ENCODE results near the gene PARL.
A peak's percentile ranks its signal among the peaks of the same experiment; 100 is the strongest.

The PARL gene

DNA sequence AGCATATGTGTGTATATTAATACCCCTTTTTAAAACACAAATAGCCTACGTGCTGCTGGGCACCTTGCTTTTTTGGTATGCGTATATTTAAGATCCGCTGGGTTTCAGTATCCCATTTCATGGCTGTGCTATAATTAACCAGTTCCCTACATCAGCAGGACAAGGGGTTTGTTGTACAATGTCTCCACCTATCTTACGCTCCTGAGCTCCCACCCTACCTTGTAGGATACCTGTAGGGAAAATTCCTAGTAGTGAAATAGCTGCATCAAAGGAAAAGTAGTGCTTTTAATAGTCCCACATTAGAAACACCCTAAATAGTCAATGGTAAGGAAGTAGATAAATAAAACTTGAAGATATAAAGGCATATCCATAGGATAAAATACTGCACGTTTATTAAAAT is 60.7 kb downstream of the PARL start:
- Histone ChIP-seq H3K9ac (ENCODE audit: low read depth, low read length) (no peak overlapping the region), H3K36me3 (ENCODE audit: control insufficient read depth, insufficient read depth, low read length) (peaks cover 3% of the 10 kb centered on the region), H3K4me3 (ENCODE audit: low read depth, low read length) (peak overlapping the region; percentile 68), H3K9me3 (ENCODE audit: control insufficient read depth, insufficient read depth, low read length) (no peaks in the 10 kb centered on the region), H3K27me3 (ENCODE audit: control insufficient read depth, insufficient read depth, low read length) (peaks cover 9% of the 10 kb centered on the region), H3K4me1 (ENCODE audit: control insufficient read depth, insufficient read depth, low read length) (peaks cover 3% of the 10 kb centered on the region)

GRCh38 chr3:183822631-183823030 is 62.0 kb downstream of the PARL start:
- no peaks in the 10 kb centered on the region for H3K9me3 ChIP-seq (ENCODE audit: control insufficient read depth, insufficient read depth, low read length)
- peaks cover 3% of the 10 kb centered on the region for H3K4me1 ChIP-seq (ENCODE audit: control insufficient read depth, insufficient read depth, low read length)
- H3K4me3 ChIP-seq (ENCODE audit: low read depth, low read length), result no peak overlapping the region
- peaks cover 3% of the 10 kb centered on the region for H3K36me3 ChIP-seq (ENCODE audit: control insufficient read depth, insufficient read depth, low read length)
- H3K27me3 ChIP-seq (ENCODE audit: control insufficient read depth, insufficient read depth, low read length), result peaks cover 9% of the 10 kb centered on the region
- H3K9ac ChIP-seq (ENCODE audit: low read depth, low read length), result no peak overlapping the region

- H3K9me3 ChIP-seq (ENCODE audit: control insufficient read depth, insufficient read depth, low read length), result no peaks in the 10 kb centered on the region
- peaks cover 9% of the 10 kb centered on the region for H3K27me3 ChIP-seq (ENCODE audit: control insufficient read depth, insufficient read depth, low read length)
- H3K4me1 ChIP-seq (ENCODE audit: control insufficient read depth, insufficient read depth, low read length), result no peaks in the 10 kb centered on the region
- no peak overlapping the region for H3K9ac ChIP-seq (ENCODE audit: low read depth, low read length)
- H3K4me3 ChIP-seq (ENCODE audit: low read depth, low read length), result no peak overlapping the region
- peaks cover 10% of the 10 kb centered on the region for H3K36me3 ChIP-seq (ENCODE audit: control insufficient read depth, insufficient read depth, low read length)
These were observed 64.8 kb downstream of the PARL start for GRCh38 chr3:183819831-183820230.

DNA sequence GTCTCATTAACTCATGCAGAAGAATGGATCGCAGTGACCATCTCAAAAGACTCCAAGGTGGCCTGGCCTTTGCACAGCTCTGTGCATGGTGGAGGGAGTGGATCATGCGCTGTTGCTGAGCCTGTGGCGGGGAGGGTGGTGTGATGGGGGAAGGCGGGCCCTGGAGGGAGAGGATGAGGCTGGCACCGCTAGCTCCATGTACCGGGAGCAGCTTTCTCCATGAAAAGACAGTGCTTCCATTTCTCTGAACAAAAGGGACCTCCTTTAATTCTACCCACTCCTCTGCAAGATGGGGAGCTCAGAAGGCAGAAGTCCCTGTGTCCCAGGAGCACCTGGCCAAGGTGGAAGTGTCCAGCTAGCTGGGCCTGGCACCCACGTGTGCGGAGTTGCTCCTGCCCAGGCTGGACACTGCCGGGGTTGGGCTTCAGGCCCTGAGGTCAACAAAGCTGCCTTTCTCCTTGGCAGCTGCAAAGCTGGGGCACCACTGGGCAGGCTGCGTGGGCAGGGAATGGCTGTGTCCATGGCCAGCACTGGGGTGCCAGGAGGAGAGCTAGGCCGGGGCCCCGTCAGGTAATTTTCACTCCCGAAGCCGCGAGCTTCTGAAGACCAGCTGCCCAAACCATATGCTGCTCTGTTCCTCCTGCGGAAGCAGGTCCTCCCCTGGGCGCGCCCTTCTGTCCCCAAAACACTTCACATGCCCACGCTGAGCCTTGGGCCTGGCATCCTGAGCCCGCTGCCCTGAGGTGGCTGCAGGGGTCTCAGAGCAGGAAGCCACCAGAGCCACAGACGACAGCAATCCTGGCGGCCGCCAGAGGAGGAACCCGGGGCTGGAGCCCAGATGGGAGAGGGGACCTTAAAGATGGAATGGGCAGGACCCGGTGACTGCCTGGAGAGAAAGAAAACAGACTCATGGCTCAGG is 65.7 kb downstream of the PARL start:
- Histone ChIP-seq H3K9me3 (ENCODE audit: control insufficient read depth, insufficient read depth, low read length) (no peaks in the 10 kb centered on the region), H3K4me3 (ENCODE audit: low read depth, low read length) (no peak overlapping the region), H3K4me1 (ENCODE audit: control insufficient read depth, insufficient read depth, low read length) (no peaks in the 10 kb centered on the region), H3K9ac (ENCODE audit: low read depth, low read length) (no peak overlapping the region), H3K27me3 (ENCODE audit: control insufficient read depth, insufficient read depth, low read length) (peaks cover 4% of the 10 kb centered on the region), H3K36me3 (ENCODE audit: control insufficient read depth, insufficient read depth, low read length) (peaks cover 10% of the 10 kb centered on the region)

- no peaks in the 10 kb centered on the region for H3K4me1 ChIP-seq (ENCODE audit: control insufficient read depth, insufficient read depth, low read length)
- no peaks in the 10 kb centered on the region for H3K27me3 ChIP-seq (ENCODE audit: control insufficient read depth, insufficient read depth, low read length)
- peaks cover 10% of the 10 kb centered on the region for H3K36me3 ChIP-seq (ENCODE audit: control insufficient read depth, insufficient read depth, low read length)
- H3K9me3 ChIP-seq (ENCODE audit: control insufficient read depth, insufficient read depth, low read length), result no peaks in the 10 kb centered on the region
- H3K9ac ChIP-seq (ENCODE audit: low read depth, low read length), result no peak overlapping the region
- H3K4me3 ChIP-seq (ENCODE audit: low read depth, low read length), result no peak overlapping the region
These were observed 66.5 kb downstream of the PARL start for GRCh38 chr3:183818041-183818620.

- Histone ChIP-seq H3K9me3 (ENCODE audit: control insufficient read depth, insufficient read depth, low read length) (no peaks in the 10 kb centered on the region), H3K27me3 (ENCODE audit: control insufficient read depth, insufficient read depth, low read length) (no peaks in the 10 kb centered on the region), H3K36me3 (ENCODE audit: control insufficient read depth, insufficient read depth, low read length) (peaks cover 10% of the 10 kb centered on the region)
These were observed 67.0 kb downstream of the PARL start for GRCh38 chr3:183817639-183818038.

GRCh38 chr3:183816681-183817510 is 67.8 kb downstream of the PARL start:
- Histone ChIP-seq H3K4me1 (ENCODE audit: control insufficient read depth, insufficient read depth, low read length) (no peaks in the 10 kb centered on the region), H3K9ac (ENCODE audit: low read depth, low read length) (no peak overlapping the region), H3K4me3 (ENCODE audit: low read depth, low read length) (no peak overlapping the region), H3K27me3 (ENCODE audit: control insufficient read depth, insufficient read depth, low read length) (no peaks in the 10 kb centered on the region), H3K36me3 (ENCODE audit: control insufficient read depth, insufficient read depth, low read length) (peaks cover 14% of the 10 kb centered on the region), H3K9me3 (ENCODE audit: control insufficient read depth, insufficient read depth, low read length) (no peaks in the 10 kb centered on the region)

More at GRCh38 chr3:183817639-183818038, 67.0 kb downstream of the PARL start:
- Histone ChIP-seq H3K9ac (ENCODE audit: low read depth, low read length) (no peak overlapping the region), H3K4me3 (ENCODE audit: low read depth, low read length) (no peak overlapping the region), H3K4me1 (ENCODE audit: control insufficient read depth, insufficient read depth, low read length) (no peaks in the 10 kb centered on the region)

DNA sequence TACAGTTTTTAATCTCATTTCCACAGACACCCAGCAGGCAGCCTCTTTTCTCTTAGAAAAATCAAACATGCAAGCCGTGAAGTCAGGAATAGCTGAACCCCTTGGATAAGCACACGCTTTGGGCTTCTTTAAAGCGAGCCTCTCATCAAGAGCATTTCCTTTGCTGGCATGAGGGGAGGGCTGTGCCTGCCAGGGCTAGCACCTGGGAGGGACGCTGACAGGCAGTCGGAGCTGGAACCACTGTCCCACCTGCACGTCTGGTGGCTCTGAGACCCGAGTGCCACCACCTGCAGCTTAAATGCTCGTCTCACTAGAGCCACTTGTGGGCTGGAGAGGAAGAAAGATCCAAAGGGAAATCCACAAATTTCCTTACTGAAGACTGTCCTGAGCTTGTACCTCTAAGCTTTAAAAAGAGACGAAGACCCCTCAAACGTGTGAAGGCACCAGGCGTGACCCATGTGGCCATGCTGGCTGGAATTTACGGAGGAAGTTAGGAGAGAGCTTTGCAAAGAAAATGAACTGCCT is 68.7 kb downstream of the PARL start:
- no peaks in the 10 kb centered on the region for H3K4me1 ChIP-seq (ENCODE audit: control insufficient read depth, insufficient read depth, low read length)
- no peaks in the 10 kb centered on the region for H3K9me3 ChIP-seq (ENCODE audit: control insufficient read depth, insufficient read depth, low read length)
- H3K27me3 ChIP-seq (ENCODE audit: control insufficient read depth, insufficient read depth, low read length), result no peaks in the 10 kb centered on the region
- H3K4me3 ChIP-seq (ENCODE audit: low read depth, low read length), result no peak overlapping the region
- peaks cover 22% of the 10 kb centered on the region for H3K36me3 ChIP-seq (ENCODE audit: control insufficient read depth, insufficient read depth, low read length)
- no peak overlapping the region for H3K9ac ChIP-seq (ENCODE audit: low read depth, low read length)

DNA sequence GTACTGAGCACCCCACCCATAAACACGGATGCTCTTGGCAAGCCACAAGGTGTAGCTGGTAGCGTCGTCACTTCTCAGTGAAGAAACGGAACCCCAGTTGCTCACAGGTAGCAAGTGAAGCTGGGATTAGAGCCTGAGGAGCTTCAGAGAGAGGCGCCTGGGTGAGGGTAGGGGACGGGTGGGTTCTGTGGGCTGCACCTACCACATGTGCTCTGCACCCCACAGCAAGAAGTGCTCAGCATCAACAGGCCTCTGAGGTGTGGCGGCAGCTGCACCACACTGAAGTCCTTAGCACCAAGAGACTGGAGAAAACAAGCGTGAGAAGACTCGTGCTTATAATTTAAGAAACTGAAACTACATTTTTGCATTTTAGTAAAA is 69.1 kb downstream of the PARL start:
- no peaks in the 10 kb centered on the region for H3K9me3 ChIP-seq (ENCODE audit: control insufficient read depth, insufficient read depth, low read length)
- H3K9ac ChIP-seq (ENCODE audit: low read depth, low read length), result no peak overlapping the region
- no peaks in the 10 kb centered on the region for H3K27me3 ChIP-seq (ENCODE audit: control insufficient read depth, insufficient read depth, low read length)
- no peak overlapping the region for H3K4me3 ChIP-seq (ENCODE audit: low read depth, low read length)
- H3K4me1 ChIP-seq (ENCODE audit: control insufficient read depth, insufficient read depth, low read length), result no peaks in the 10 kb centered on the region
- H3K36me3 ChIP-seq (ENCODE audit: control insufficient read depth, insufficient read depth, low read length), result peaks cover 26% of the 10 kb centered on the region

DNA sequence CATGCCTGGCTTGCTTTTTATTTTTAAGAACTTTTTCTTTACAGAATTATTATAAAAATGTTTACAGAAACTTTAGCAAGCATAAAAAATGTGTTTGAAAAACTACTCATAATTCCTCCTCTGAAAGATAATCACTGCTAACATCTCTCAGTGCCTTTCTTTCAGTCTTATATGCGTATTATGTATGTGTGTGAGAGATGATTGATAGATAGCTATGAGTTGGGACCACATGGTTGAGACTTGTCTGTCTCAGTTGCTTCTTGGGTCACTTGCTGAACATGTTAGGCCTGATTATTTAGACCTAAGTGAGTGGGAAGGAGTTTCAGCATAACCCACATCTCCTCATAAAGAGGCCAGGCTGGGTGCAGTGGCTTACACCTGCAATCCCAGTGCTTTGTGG is 70.4 kb downstream of the PARL start:
- Histone ChIP-seq H3K36me3 (ENCODE audit: control insufficient read depth, insufficient read depth, low read length) (peaks cover 38% of the 10 kb centered on the region), H3K9me3 (ENCODE audit: control insufficient read depth, insufficient read depth, low read length) (no peaks in the 10 kb centered on the region), H3K27me3 (ENCODE audit: control insufficient read depth, insufficient read depth, low read length) (no peaks in the 10 kb centered on the region), H3K4me3 (ENCODE audit: low read depth, low read length) (no peak overlapping the region), H3K4me1 (ENCODE audit: control insufficient read depth, insufficient read depth, low read length) (no peaks in the 10 kb centered on the region), H3K9ac (ENCODE audit: low read depth, low read length) (no peak overlapping the region)

DNA sequence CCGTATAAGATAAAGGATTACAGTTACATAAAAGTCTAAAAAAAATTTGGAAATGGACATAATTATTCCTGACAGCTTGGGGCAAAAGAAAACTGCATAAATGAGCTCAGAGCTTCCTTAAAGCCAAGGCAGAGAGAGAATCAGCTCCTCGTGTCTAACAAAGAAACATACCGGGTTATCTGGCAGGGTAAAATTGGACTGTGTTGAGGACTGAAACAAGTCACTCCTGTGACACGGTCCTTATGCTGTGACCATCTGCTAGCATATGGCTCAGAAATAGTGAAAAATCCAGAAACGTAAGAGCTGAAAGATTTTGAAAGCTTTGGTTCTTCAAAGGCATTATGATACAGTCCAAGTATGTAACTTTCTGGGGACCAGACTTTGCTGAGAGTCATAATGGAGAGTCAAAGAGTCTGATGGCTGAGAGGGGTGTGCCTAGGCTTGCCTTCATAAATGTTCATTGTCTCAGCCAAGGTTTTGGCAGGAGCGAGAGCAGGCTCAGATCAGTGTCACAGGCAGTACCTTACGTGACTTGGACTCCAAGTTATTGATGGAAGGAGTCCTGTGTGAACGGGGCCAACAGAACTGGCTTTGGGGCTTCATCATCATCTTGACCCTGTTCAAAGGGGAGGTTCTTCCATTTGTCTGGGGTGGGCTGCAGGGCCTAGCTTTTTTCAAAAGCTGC is 71.8 kb downstream of the PARL start:
- H3K4me3 ChIP-seq (ENCODE audit: low read depth, low read length), result no peak overlapping the region
- H3K9me3 ChIP-seq (ENCODE audit: control insufficient read depth, insufficient read depth, low read length), result no peaks in the 10 kb centered on the region
- no peaks in the 10 kb centered on the region for H3K4me1 ChIP-seq (ENCODE audit: control insufficient read depth, insufficient read depth, low read length)
- H3K36me3 ChIP-seq (ENCODE audit: control insufficient read depth, insufficient read depth, low read length), result peaks cover 47% of the 10 kb centered on the region
- H3K27me3 ChIP-seq (ENCODE audit: control insufficient read depth, insufficient read depth, low read length), result no peaks in the 10 kb centered on the region
- H3K9ac ChIP-seq (ENCODE audit: low read depth, low read length), result no peak overlapping the region
